Endometrial microvascular endothelial cells (primary cell): ENCODE results near the gene TMEM50A. TPM values are rescaled to one million over a fixed set of nuclear protein-coding genes. Genes with fewer than 3 reads are reported as not detected.
"Not testable (repeated sequence)": the region's sequence is repeated elsewhere in the genome, so short reads cannot be mapped to it uniquely, and the experiment has no call there.

Experiments
- in situ Hi-C: cut with HindIII; loops from 2 replicates; pipeline ENCODE4 v1.10.0; 2017; ENCODE audit warnings: low sequenced_read_pairs, low pct_unique_long_range_greater_than_20kb; ENCODE audit errors: inconsistent ontology term
- total RNA-seq: library from RNA; depleted of rRNA; stranded (reverse); fragments of >200 nt; gene quantifications from one replicate; pipeline ENCODE4 v1.2.3, GENCODE V29; 2015; ENCODE audit errors: inconsistent ontology term

TMEM50A gene
- total RNA-seq, 1 donor from 2014 or later: 112 TPM

GRCh38 chr1:25328791-25329185 lies 9.3 kb upstream of the TMEM50A start:
- in situ Hi-C loops: not testable (repeated sequence)

DNA sequence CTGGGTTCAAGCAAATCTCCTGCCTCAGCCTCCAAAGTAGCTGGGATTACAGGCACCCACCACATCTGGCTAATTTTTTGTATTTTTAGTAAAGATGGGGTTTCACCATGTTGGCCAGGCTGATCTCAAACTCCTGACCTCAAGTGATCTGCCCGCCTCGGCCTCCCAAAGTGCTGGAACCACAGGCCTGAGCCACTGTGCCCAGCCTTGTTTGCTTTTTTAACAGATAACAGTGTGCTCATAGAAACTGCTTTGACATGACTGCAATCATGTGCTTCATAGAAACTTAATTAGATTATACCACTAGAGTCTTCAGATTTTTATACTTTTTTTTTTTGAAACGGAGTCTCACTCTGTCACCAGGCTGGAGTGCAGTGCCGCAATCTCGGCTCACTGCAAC lies 8.8 kb upstream of the TMEM50A start:
- in situ Hi-C loops: not testable (repeated sequence)

DNA sequence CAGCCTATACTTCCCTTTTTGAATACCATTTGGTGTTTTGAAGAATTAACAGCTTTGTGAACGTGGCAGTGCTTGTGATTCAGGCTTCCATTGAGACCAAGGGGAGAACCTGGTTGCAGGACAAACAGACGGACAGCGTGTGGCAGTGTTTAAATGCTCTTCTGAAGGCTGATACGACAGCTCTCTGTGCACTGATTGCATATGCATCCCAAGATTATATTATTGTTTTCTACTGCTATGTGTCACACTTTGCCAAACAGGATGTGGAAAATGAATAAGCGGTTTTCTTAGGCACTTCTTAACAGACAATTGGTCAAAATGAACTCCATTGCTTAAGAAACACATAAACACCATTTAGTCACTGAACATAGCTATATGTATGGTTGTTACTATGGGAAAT lies 8.2 kb upstream of the TMEM50A start:
- in situ Hi-C loops: not testable (repeated sequence)

GRCh38 chr1:25336922-25337354 lies 1.2 kb upstream of the TMEM50A start:
- in situ Hi-C loops: not testable (repeated sequence)

- in situ Hi-C loops: not testable (repeated sequence)
These were observed 499 bp upstream of the TMEM50A start for GRCh38 chr1:25337483-25338187.

DNA sequence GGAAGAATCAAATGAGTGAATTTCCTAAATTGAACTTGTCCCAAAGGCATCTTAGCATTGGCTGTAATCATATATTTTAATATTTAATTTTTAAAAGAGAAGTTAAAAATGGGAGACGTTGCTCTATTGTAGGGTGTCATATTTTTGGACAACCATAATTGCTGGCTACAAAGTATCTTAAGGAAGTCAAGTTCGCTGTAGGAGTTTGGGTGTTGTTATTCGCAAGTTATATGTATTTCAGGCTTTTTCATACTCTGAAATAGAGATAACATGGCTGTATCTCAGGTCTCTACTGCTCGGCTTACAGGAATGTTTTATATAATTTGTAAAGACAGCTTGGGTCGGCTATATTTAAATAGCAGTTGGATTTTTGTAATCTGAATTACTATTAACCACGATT lies 852 bp downstream of the TMEM50A start:
- in situ Hi-C loops: no loop called here

- in situ Hi-C loops: no loop called here
These were observed 3.6 kb downstream of the TMEM50A start for GRCh38 chr1:25341746-25342145.

DNA sequence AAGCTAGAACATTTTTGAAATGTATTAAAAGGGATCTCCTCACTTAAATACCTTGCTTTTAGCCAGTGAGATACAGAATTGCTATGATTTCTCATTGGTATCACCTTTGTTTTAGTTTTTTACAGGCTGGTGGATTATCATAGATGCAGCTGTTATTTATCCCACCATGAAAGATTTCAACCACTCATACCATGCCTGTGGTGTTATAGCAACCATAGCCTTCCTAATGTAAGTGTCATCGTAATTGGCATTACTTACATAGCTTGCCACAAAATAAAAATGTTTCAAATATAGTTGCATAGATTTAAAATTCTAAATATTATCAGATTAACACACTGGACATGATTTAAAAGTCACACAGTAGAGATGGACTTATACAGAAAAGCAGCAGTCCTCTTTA lies 4.7 kb downstream of the TMEM50A start:
- in situ Hi-C loops: no loop called here

GRCh38 chr1:25343872-25344271 lies 5.7 kb downstream of the TMEM50A start:
- in situ Hi-C loops: no loop called here

GRCh38 chr1:25347556-25347955 lies 9.4 kb downstream of the TMEM50A start:
- in situ Hi-C loops: no loop called here

GRCh38 chr1:25349606-25350005 lies 11.5 kb downstream of the TMEM50A start:
- in situ Hi-C loops: no loop called here

GRCh38 chr1:25355841-25356395 lies 17.8 kb downstream of the TMEM50A start:
- in situ Hi-C loops: no loop called here

DNA sequence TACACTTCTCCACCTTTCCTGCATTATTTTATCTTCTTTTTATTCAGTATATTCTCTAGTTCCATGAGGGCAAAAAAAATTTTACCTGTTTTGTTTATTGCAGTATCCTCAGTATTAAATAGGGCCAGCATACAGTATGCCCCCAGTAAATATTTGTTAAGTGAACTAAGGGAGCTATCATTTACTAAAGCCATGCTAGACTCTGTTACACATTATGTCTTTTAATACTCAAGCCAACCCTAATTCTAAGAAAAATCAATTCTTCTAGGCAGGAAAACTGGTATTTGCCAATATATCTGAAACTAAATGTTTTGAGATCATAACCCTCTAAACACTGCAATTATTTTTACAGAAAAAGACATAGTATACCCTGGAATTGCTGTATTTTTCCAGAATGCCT lies 18.3 kb downstream of the TMEM50A start:
- in situ Hi-C loops: no loop called here

DNA sequence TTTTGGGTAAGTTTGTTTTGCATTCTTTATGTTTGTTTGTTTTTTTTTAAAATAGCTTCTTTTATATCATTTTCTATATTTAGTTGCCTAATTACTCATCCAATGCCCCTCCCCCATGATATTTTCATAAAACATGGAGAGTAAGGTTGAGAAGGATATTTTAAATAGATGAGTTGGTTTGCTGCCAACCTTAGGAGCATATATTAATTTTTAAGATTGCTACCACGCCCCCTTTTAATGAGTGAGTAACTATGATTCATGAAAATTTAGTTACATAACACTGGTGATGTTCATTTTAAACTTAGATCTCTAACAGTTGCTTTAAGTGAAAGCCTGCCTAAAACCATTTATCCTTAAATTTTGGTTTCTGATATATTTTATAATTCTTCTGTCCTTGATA lies 18.7 kb downstream of the TMEM50A start:
- in situ Hi-C loops: no loop called here

GRCh38 chr1:25360596-25361581 lies 22.8 kb downstream of the TMEM50A start:
- in situ Hi-C loops: no loop called here

DNA sequence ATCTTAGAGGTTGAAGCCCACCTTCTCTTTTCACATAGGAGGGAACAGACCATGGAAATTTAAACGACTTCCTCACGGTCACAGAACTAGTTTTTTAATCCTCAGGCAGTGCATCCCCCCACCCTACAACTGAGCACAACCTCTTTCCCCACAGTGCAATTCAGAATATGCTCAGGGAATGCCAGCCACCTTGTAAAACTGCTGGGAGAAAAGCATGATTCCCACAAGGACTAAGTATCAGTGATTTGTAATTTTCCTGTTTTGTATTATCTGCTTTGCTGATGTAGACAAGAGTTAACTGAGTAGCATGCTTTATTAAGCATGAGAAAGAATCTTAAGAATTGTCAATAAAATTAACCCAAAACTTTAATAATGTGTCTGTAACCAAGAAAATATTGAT lies 23.8 kb downstream of the TMEM50A start:
- in situ Hi-C loops: no loop called here

DNA sequence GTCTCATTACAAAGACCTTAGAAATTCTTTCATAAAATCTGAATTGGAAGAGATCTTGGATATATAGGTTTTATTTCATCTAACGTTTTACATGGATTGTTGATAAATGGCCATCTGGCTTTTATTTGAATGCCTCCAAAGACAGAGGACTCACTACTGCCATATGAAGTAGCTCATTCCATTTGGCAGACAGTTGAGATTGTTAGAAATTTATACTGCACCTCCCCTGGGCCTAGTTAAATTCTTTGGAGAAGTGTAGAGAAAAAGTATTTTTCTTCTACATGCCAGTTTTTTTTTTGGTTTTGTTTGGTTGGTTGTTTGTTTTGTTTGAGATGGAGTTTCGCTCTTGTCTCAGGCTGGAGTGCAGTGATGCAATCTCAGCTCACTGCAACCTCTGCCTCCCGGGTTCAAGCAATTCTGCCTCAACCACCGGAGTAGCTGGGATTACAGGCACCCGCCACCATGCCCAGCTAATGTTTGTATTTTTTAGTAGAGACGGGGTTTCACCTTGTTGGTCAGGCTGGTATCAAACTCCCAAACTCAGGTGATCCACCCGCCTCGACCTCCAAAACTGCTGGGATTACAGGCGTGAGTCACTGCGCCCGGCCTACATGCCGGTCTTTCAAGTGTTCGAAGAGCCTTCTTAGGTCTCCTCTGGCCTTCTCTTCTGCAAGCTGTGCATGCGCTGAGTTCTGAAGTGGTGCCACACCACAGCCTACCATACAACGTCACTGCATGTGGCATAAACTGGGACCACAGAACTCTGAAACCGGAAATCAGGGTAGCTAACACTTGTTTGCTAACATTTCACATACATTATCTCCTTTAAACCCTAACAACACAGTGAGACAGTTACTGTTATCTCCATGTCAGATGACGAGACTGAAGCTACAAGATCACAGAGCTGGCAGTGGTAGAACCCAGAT lies 24.8 kb downstream of the TMEM50A start:
- in situ Hi-C loops: not testable (repeated sequence)

- in situ Hi-C loops: no loop called here
These were observed 31.1 kb downstream of the TMEM50A start for GRCh38 chr1:25369241-25369640.
